G401 (cell line): ENCODE results near the gene POLE. TPM values are rescaled to one million over a fixed set of nuclear protein-coding genes. Genes with fewer than 3 reads are reported as not detected.

Source experiments
- DNase-seq: peaks from one replicate; pipeline ENCODE4 v3.0.0-alpha.2; 2015; ENCODE audit warnings: low spot score
- in situ Hi-C: cut with HindIII; loops from 2 replicates; pipeline ENCODE4 v1.10.0; 2016; ENCODE audit warnings: low sequenced_read_pairs, mixed read lengths
- total RNA-seq: library from RNA; depleted of rRNA; stranded (reverse); fragments of >200 nt; shearing (Covaris generic); gene quantifications from 2 replicates; pipeline ENCODE4 v1.2.3, GENCODE V29; 2014

Gene POLE
- total RNA-seq, 1 experiment from 2014 or later = 30.9 TPM

- DNase-seq = no peak
- in situ Hi-C loops = no loop called here
Measured at GRCh38 chr12:132588821-132589669, 98.1 kb downstream of the POLE start.

- DNase-seq = no peak
- in situ Hi-C loops = no loop called here
Measured at GRCh38 chr12:132588319-132588718, 98.8 kb downstream of the POLE start.

GRCh38 chr12:132587781-132588180 is 99.4 kb downstream of the POLE start:
- DNase-seq = no peak
- in situ Hi-C loops = no loop called here

GRCh38 chr12:132586929-132587328 is 100.2 kb downstream of the POLE start:
- in situ Hi-C loops = no loop called here
- no peak for DNase-seq

- DNase-seq = no peak
- in situ Hi-C loops = no loop called here
Measured at GRCh38 chr12:132585177-132585576, 102.0 kb downstream of the POLE start.

GRCh38 chr12:132584429-132584828 is 102.7 kb downstream of the POLE start:
- in situ Hi-C loops = no loop called here
- DNase-seq = no peak

GRCh38 chr12:132583736-132584135 is 103.4 kb downstream of the POLE start:
- no peak for DNase-seq
- in situ Hi-C loops = no loop called here

GRCh38 chr12:132583411-132583710 is 103.8 kb downstream of the POLE start:
- DNase-seq = no peak
- in situ Hi-C loops = no loop called here

- in situ Hi-C loops = no loop called here
- no peak for DNase-seq
Measured at GRCh38 chr12:132582582-132583410, 104.3 kb downstream of the POLE start.

GRCh38 chr12:132582058-132582420 is 105.1 kb downstream of the POLE start:
- no peak for DNase-seq
- in situ Hi-C loops = no loop called here

- in situ Hi-C loops = no loop called here
- no peak for DNase-seq
Measured at GRCh38 chr12:132581348-132582057, 105.6 kb downstream of the POLE start.

- in situ Hi-C loops = no loop called here
Measured at GRCh38 chr12:132580701-132581292, 106.3 kb downstream of the POLE start.

GRCh38 chr12:132579744-132580143 is 107.4 kb downstream of the POLE start:
- DNase-seq = peak; percentile 21
- in situ Hi-C loops = no loop called here

More at GRCh38 chr12:132580701-132581292, 106.3 kb downstream of the POLE start:
- no peak for DNase-seq

GRCh38 chr12:132578826-132579225 is 108.3 kb downstream of the POLE start:
- no peak for DNase-seq
- in situ Hi-C loops = no loop called here

- in situ Hi-C loops = no loop called here
- no peak for DNase-seq
Measured at GRCh38 chr12:132578118-132578517, 109.0 kb downstream of the POLE start.

- in situ Hi-C loops = no loop called here
- no peak for DNase-seq
Measured at GRCh38 chr12:132577191-132577920, 109.8 kb downstream of the POLE start.

GRCh38 chr12:132576701-132577100 is 110.4 kb downstream of the POLE start:
- in situ Hi-C loops = no loop called here
- DNase-seq = no peak

- no peak for DNase-seq
- in situ Hi-C loops = no loop called here
Measured at GRCh38 chr12:132575661-132576060, 111.5 kb downstream of the POLE start.
